Prostate gland (tissue), 2 donors: ENCODE measurements around the gene PRX. TPM values are rescaled to one million over a fixed set of nuclear protein-coding genes. Genes with fewer than 3 reads are reported as not detected.
A peak's percentile ranks its signal among the peaks of the same experiment; 100 is the strongest.

Source experiments
- DNase-seq: peaks from one replicate; pipeline ENCODE4 v3.0.0-alpha.2; 2019; ENCODE audit warnings: low spot score
- H3K27ac ChIP-seq, 2 donors: fragments of 200-600 bp; sonication (generic); 2 replicates each; pipeline ENCODE4 v1.5.1; 2017 to 2019
- H3K27me3 ChIP-seq: fragments of 200-600 bp; sonication (generic); replicated peaks from 2 replicates; pipeline ENCODE4 v1.5.1; 2019; ENCODE audit not compliant: insufficient read depth
- H3K36me3 ChIP-seq, 2 donors: fragments of 200-600 bp; sonication (generic); 1 replicate in 1 of 2; 2 replicates in 1 of 2; pipeline versions ENCODE4 v1.5.1 to v1.8.1; 2017 to 2019
- H3K4me1 ChIP-seq: fragments of 200-600 bp; sonication (generic); replicated peaks from 2 replicates; pipeline ENCODE4 v1.5.1; 2019
- H3K4me3 ChIP-seq, 2 donors: fragments of 200-600 bp; sonication (generic); 2 replicates each; pipeline ENCODE4 v1.5.1; 2017 to 2019
- H3K9me3 ChIP-seq: fragments of 200-600 bp; sonication (generic); 2 replicates; pipeline ENCODE4 v1.5.1; 2017
- POLR2A ChIP-seq: fragments of 450-650 bp; IDR thresholded peaks from one replicate; pipeline ENCODE4 v1.6.1; 2016; ENCODE audit warnings: antibody characterized with exemption, mild to moderate bottlenecking
- POLR2AphosphoS5 ChIP-seq: sonication (generic); formaldehyde crosslinking; IDR thresholded peaks from one replicate; pipeline ENCODE4 v1.6.1; 2017; ENCODE audit warnings: antibody characterized with exemption
- WGBS: methylation state at CpG from one replicate; pipeline ENCODE4 v1.1.5; 2018; 5-methylcytosine and 5-hydroxymethylcytosine counted together
- intact Hi-C: fragments of 100-400 bp; cut with DNase I; formaldehyde crosslinking; loops from one replicate; pipeline ENCODE4 v1.14.2; 2022
- microRNA-seq: library from miRNA; unstranded; fragments of <30 nt; microRNA quantifications from one replicate; pipeline ENCODE4, GENCODE V29; 2016
- small RNA-seq, 2 donors: library from RNA; depleted of rRNA; stranded (forward); fragments of <200 nt; gene quantifications; one replicate each; pipeline ENCODE3, GENCODE V24; 2016
- total RNA-seq, 2 donors: library from RNA; depleted of rRNA; stranded (reverse); fragments of >200 nt; gene quantifications; one replicate each; pipeline ENCODE4 v1.1.0, GENCODE V29; 2016
- TF ChIP-seq, protein P1 (sequence below), 4 experiments: fragments of 200-600 bp in 2 of 4; fragments of 450-650 bp in 2 of 4; sonication (generic) in 2 of 4; IDR thresholded peaks; 1 replicate in 3 of 4; 2 replicates in 1 of 4; pipeline ENCODE4 v1.5.1; 2016 to 2019; ENCODE audit warnings: antibody characterized with exemption in 4 of 4, mild to moderate bottlenecking in 2 of 4, moderate library complexity in 2 of 4

PRX gene
- total RNA-seq, 2 donors from 2014 or later, result 4.1 to 10.7 TPM

DNA sequence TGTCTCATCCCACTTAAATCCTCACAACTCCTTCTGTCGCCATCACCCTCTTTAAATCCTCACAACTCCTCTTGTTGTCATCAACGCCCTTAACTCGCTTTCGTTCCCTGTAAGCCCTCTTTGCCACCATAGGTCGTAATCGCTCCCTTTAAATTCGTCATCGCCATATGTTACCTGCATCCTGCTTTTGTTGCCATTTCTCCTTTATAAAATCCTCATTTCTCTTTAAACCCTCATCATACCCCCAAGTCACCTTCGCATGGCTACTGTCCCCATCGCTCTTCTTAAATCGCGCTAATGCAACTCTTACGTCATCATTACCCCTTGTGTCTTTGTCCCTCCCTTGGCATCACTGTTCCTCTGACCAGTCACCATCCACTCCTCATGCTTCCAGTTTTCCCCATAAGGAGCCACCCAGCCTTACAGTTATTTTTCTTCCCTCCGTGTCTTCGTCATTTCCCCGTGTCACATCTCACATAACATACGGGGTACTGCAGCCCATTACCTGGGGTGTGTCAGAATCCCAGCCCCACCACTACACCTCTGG, 64.1 kb downstream of the PRX start:
- TF ChIP-seq POLR2A (no peak), POLR2AphosphoS5 (no peak)
- TF ChIP-seq, protein P1, sequence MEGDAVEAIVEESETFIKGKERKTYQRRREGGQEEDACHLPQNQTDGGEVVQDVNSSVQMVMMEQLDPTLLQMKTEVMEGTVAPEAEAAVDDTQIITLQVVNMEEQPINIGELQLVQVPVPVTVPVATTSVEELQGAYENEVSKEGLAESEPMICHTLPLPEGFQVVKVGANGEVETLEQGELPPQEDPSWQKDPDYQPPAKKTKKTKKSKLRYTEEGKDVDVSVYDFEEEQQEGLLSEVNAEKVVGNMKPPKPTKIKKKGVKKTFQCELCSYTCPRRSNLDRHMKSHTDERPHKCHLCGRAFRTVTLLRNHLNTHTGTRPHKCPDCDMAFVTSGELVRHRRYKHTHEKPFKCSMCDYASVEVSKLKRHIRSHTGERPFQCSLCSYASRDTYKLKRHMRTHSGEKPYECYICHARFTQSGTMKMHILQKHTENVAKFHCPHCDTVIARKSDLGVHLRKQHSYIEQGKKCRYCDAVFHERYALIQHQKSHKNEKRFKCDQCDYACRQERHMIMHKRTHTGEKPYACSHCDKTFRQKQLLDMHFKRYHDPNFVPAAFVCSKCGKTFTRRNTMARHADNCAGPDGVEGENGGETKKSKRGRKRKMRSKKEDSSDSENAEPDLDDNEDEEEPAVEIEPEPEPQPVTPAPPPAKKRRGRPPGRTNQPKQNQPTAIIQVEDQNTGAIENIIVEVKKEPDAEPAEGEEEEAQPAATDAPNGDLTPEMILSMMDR (IDR thresholded peaks at IDR 0.05), result no peak
- Histone ChIP-seq H3K36me3 (no peaks in the 10 kb centered on the region), H3K4me1 (peaks cover 4% of the 10 kb centered on the region), H3K27me3 (no peaks in the 10 kb centered on the region), H3K27ac (peak overlapping the region; percentile 65 to 76), H3K9me3 (no peaks in the 10 kb centered on the region), H3K4me3 (peak overlapping the region; percentile 56 to 61)
- intact Hi-C loops, result loop anchor here (5.0 kb wide), 1 partner anchor 78 kb away; the partner anchor contains the start of gene SERTAD1
- DNase-seq, result no peak
- 16% methylated on average over 17 of the region's 17 CpGs for WGBS

DNA sequence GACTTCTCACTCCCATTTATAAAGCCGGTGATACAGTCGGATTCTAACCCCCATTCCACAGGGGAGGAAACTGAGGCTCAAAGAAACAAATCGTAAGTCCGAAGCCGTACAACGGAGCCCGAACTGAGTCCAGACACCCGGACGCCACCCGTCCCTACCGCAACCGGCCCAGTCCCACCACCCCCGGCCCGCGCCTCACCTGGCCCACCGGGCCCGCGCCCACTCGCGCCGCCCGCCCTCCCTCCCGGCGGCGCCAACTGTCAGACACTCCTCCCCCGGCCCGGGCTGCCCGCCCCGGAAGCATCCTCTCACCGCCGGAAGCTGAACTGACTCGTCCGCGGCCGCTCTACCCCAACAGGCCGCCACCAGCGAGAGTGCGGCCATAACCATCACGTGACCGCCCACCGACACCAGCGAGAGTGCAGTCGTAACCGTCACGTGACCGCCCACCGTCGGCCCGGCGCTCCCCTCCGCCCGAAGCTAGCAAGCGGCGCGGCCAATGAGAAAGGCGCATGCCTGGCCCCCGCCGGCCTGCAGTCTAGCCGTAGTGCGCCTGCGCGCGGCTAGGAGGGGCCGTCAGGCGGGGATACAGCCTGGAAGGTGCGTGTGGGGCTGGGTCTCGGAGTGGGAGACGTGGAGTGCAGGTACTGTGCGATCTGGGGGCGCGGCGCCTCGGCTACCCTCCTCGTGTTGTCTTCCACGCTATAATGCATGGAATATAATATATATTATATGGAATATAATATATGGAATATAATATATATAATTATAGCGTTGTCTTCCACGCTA, 64.9 kb downstream of the PRX start, which contains the start of the genes C19orf47 and PLD3:
Gene C19orf47 (minus strand): TSS at position 273 of the 789 bp plus-strand sequence. CDS start 6,540 bp downstream, outside the sequence.
Gene PLD3 (plus strand): TSS at position 571 of the 789 bp plus-strand sequence. CDS start 17,789 bp downstream, outside the sequence.
- no peaks in the 10 kb centered on the region for H3K36me3 ChIP-seq
- intact Hi-C loops, result loop anchor here (5.0 kb wide), 1 partner anchor 79 kb away; the partner anchor contains the start of gene SERTAD1
- H3K4me1 ChIP-seq, result peaks cover 4% of the 10 kb centered on the region
- H3K27ac ChIP-seq, result peak within 1 kb of the TSS; percentile 65 to 76
- DNase-seq, result peak; percentile 100
- TF ChIP-seq POLR2A (peak; percentile 94), POLR2AphosphoS5 (peak; percentile 100)
- TF ChIP-seq, protein P1 (IDR thresholded peaks at IDR 0.05), result peak in 2 of 4 experiments; percentile 48 to 49
- no peaks in the 10 kb centered on the region for H3K27me3 ChIP-seq
- peak within 1 kb of the TSS; percentile 56 to 61 for H3K4me3 ChIP-seq
- H3K9me3 ChIP-seq, result no peaks in the 10 kb centered on the region
- WGBS, result under 1% methylated on average over 76 of the region's 77 CpGs

DNA sequence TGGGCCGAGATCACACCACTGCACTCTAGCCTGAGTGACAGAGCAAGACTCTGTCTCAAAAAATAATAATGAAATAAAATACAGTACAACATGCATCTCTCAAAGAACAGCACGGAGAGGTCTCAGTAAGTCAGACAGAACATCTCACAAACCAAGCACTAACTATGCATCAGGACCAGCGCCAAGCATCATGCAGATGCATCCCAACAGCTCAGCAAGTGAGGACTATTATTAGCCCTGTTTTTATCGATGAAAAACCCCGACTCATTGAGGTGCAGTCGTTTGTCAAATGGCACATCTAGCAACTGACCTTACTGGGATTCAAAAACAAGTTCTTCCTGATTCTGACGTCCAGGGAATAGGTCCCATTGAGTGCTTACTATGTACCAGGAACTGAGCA, 68.8 kb downstream of the PRX start:
- Histone ChIP-seq H3K27me3 (no peaks in the 10 kb centered on the region), H3K36me3 (no peaks in the 10 kb centered on the region), H3K4me1 (peaks cover 2% of the 10 kb centered on the region), H3K27ac (no peak overlapping the region), H3K9me3 (no peaks in the 10 kb centered on the region), H3K4me3 (no peak overlapping the region)
- 74% methylated on average over 7 of the region's 7 CpGs for WGBS
- intact Hi-C loops, result no loop called here
- DNase-seq, result no peak
- TF ChIP-seq, protein P1 (IDR thresholded peaks at IDR 0.05), result no peak
- TF ChIP-seq POLR2A (no peak), POLR2AphosphoS5 (no peak)

Small RNA genes lying within 50 kb of the gene (microRNA-seq; reads per million reads assigned to microRNA genes)
- gene MIR6796, result not detected

Small RNA genes lying within 50 kb of the gene (small RNA-seq; reads per million reads assigned to genes)
- gene MIR6796 (0 to 0.10 reads per million in 2 donors), gene RF00017 (0 reads per million in 2 donors)

Other genes starting within 250 kb of the PRX start
- gene MAP3K10, start 222.0 kb downstream of the PRX start, total RNA-seq, result 10 to 100 TPM; 10.5 to 23.8 TPM
- gene TTC9B, start 195.0 kb downstream of the PRX start, total RNA-seq, result not detected
- gene CCNP, start 186.7 kb downstream of the PRX start, total RNA-seq, result under 1 TPM; 0.82 to 0.85 TPM
- gene AKT2, start 128.0 kb downstream of the PRX start, total RNA-seq, result 100 to 1,000 TPM in 1 of 2 donors, 10 to 100 TPM in 1; 95.3 to 171 TPM
- 10 to 100 TPM; 20.8 to 27.3 TPM for gene C19orf47, start 65.0 kb downstream of the PRX start, total RNA-seq
- 100 to 1,000 TPM; 328 to 639 TPM for gene PLD3, start 64.7 kb downstream of the PRX start, total RNA-seq
- 1 to 10 TPM in 1 of 2 donors, under 1 TPM in 1; 0.14 to 2.6 TPM for gene HIPK4, start 23.2 kb downstream of the PRX start, total RNA-seq
- 10 to 100 TPM; 15.9 to 19.5 TPM for gene SERTAD1, start 12.6 kb upstream of the PRX start, total RNA-seq
- 10 to 100 TPM; 22.7 to 37.3 TPM for gene SERTAD3, start 31.0 kb upstream of the PRX start, total RNA-seq
- gene BLVRB, start 52.4 kb upstream of the PRX start, total RNA-seq, result 100 to 1,000 TPM; 101 to 261 TPM
- 10 to 100 TPM in 1 of 2 donors, 1 to 10 TPM in 1; 5.2 to 21.9 TPM for gene SPTBN4, start 53.6 kb upstream of the PRX start, total RNA-seq
- gene SHKBP1, start 163.5 kb upstream of the PRX start, total RNA-seq, result 10 to 100 TPM; 54.6 to 91.6 TPM
- 100 to 1,000 TPM; 160 to 500 TPM for gene LTBP4, start 188.0 kb upstream of the PRX start, total RNA-seq